ENCODE data around the gene C1QTNF3.
"Not testable (repeated sequence)": the region's sequence is repeated elsewhere in the genome, so short reads cannot be mapped to it uniquely, and the experiment has no call there.

C1QTNF3 gene, protein sequence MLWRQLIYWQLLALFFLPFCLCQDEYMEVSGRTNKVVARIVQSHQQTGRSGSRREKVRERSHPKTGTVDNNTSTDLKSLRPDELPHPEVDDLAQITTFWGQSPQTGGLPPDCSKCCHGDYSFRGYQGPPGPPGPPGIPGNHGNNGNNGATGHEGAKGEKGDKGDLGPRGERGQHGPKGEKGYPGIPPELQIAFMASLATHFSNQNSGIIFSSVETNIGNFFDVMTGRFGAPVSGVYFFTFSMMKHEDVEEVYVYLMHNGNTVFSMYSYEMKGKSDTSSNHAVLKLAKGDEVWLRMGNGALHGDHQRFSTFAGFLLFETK

GRCh38 chr5:34043099-34043876 is at the start of gene C1QTNF3:
C1QTNF3 (minus strand) TSS chr5:34043213; CDS start chr5:34043125, 88 bp downstream.
- DNase-seq: no peak

DNA sequence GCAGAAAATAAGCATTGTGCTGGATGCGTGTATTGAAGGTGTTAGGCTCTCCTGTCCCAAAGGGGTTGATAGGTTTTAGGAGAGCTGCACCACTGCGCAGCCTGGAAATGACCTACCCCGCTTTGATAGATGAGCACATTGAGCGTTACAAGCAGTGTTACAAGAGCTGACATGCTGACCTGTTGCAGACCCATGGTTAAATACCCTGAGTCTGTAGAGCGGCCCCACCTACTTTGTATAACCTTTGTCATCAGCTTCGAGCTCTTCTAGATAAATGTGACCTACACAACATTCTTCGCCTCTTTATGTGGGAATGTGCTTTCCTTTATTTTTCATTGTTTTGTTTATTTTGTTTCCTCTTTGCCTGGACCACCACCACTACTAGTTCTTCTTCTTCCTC is 48.0 kb upstream of the C1QTNF3 start:
- not testable (repeated sequence) for DNase-seq

GRCh38 chr5:34089802-34090201 is 46.8 kb upstream of the C1QTNF3 start:
- DNase-seq: not testable (repeated sequence)

DNA sequence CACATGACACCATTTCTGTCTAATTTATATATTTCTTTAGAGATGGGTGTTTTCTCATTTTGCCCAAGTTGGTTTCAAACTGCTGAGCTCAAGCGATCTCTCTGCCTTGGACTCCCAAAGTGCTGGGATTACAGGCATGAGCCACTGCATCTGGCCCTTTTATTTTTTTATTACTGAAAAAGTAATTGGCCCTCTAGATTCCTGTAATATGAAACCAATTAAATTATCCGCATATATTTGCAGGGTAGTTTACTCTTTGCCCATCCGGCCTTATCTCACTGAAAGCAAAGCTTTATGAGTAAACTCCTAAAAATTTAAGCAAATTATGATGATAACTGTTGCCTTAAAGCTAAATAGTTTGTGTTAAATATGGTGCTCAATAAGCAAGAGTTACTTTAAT is 44.7 kb upstream of the C1QTNF3 start:
- DNase-seq: not testable (repeated sequence)

GRCh38 chr5:34083898-34084297 is 40.9 kb upstream of the C1QTNF3 start:
- DNase-seq: not testable (repeated sequence)

DNA sequence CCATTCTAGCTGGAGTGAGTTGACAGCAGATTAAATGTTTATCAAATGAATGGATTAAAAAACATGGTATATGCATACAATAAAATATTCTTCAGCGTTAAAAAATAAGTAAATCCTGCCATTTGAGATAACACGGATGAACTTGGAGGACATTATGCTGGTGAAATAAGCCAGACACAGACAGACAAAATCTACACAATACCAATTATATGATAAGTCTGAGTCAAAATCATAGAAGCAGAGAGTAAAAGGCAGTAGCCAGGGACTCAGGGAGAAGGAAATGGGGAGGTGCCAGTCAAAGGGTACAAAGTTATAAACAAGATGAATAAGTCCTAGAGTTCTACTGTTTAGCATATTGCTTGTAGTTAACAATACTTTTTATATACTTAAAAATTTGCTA is 36.5 kb upstream of the C1QTNF3 start:
- DNase-seq: not testable (repeated sequence)

GRCh38 chr5:34077636-34078035 is 34.6 kb upstream of the C1QTNF3 start:
- not testable (repeated sequence) for DNase-seq

DNA sequence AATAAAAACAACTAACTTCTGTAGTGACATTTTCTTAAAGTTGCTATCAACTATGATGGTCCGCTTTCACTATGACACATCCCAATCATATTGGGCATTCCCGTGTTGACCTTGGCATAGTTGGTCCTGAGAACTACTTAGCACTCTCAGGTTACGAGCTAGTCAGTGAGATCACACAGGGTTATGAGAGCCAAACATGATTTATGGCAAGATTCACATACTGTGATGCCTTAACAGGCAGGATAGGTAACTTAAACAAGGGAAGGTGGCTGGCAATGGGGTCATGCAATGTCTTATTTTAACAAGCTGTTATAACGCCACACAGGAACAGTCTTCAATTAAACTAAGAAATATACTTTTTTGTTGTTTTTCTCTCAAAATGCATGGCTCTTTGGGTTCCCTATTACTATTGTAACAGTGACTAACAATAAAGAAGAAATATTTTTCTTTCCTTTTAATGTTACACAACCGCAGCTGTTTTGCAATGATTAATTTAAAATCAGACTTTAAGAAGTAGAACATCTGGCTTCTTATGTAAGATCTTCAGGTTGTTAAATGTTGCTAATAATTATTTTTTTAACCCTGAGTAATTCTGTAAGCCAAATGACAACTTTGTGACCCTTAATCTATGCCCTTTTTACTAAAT is 33.8 kb upstream of the C1QTNF3 start:
- not testable (repeated sequence) for DNase-seq

- not testable (repeated sequence) for DNase-seq
Observed at GRCh38 chr5:34074472-34074871, 31.5 kb upstream of the C1QTNF3 start.

- DNase-seq: not testable (repeated sequence)
Observed at GRCh38 chr5:34074071-34074470, 31.1 kb upstream of the C1QTNF3 start.

GRCh38 chr5:34070626-34071025 is 27.6 kb upstream of the C1QTNF3 start:
- not testable (repeated sequence) for DNase-seq

GRCh38 chr5:34064656-34065055 is 21.6 kb upstream of the C1QTNF3 start:
- no peak for DNase-seq

DNA sequence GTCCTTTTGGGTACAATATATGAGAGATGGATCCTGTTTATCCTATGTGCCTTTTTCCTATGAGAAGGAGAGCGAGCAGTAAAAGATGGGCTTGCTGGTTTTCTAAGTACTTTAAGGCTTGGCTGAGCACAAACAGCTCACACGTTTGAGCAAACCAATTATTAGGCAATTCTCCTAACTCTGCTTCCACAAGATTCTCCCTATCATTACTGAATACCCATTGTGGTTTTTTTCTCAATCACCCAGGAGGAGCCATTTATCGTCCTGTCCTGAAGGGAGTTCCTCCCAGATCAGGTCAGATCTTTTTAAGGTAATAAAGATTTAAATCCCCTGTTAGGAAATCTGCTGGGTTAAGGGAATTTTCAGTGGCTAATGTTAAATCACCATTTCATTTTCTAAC is 19.4 kb upstream of the C1QTNF3 start:
- DNase-seq: no peak

DNA sequence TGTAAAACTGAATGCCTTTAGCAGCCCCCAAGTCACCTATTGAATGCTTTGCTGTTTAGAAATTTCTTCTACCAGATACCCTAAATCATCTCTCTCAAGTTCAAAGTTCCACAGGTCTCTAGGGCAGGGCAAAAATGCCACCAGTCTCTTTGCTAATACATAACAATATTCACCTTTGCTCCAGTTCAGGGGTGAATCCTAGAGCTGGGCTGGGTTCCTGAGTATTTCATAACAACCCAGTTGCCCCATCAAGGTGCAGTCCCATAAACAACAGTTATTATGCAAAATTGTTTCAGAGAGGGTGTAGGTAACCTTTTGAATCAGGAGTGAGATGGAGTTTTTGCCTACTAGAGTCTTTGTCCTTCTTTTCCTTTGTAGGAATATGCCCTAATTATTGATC is 19.0 kb upstream of the C1QTNF3 start:
- DNase-seq: no peak

DNA sequence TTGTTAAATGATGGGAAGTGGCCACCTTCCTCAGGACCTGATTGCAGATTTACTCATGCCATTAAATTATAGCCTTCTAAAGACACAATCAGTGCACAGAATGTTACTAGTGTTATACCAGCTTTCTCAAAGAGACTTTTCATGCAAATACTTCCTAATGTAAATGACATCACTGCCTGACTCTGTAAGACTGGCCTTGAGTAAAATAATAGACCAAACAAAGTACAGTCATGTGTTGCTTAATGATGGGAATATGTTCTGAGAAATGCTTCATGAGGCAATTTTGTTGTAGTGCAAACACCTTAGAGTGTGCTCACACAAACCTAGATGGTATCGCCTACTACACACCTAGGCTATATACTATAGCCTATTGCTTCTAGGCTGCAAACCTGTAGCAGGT is 17.0 kb upstream of the C1QTNF3 start:
- DNase-seq: no peak

DNA sequence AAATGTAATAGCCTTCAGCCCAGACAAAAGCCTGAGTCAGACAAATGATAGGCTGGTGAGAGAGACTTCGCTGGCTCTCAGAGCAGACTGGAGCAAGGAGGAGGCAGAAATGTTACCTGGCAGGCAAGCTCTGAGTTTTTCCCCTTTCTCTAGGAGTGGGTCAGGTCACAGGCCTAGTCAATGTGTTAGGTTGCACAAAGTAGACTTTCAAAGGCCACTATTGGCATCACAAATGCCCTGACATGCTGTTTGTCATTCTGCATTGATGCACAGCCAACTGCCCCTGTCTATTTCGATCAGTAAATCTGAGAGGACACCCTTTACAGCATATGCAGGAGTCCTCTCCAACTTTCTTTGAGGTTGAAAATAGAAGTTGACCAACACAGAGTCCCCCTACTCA is 15.5 kb upstream of the C1QTNF3 start:
- DNase-seq: no peak

DNA sequence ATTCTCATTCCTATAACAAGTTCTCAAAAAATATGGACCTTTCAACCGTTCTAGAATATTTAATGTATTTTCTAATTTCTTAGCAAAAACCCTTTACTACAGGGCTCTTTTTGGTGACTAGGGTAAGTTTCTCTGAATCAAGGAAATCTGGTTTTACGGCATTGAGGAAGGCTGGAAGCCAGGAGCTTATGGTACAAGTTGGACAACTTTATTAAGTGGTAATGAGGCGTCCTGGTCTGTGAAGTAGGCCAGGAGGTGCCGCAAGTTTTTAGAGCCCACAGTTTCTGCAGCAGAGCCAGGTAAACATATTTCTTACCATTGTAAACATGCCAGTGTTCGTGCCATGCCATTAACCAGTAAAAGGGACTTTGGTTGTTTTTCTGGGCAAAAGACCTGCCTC is 14.6 kb upstream of the C1QTNF3 start:
- DNase-seq: no peak

DNA sequence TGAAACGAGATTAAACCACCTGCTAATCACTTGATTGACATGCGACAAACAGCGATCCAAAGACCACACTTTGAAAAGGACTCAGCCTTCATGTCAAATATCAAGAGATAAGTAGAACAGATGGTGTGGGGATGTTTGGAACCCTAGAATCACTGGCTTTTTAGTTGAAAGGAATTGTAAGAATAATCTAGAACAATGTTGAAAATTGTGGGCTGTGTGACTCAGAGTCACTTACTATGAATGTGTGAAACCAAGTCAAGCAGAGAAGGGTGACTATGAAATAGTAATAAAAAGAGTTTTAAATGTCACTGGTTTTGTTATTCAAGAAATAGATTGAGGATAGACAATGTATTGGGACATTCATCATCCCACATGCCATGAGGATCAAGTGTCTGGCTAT is 14.1 kb upstream of the C1QTNF3 start:
- DNase-seq: peak; percentile 37

GRCh38 chr5:34055667-34056066 is 12.7 kb upstream of the C1QTNF3 start:
- no peak for DNase-seq

- no peak for DNase-seq
Observed at GRCh38 chr5:34054400-34054729, 11.4 kb upstream of the C1QTNF3 start.

- peak; percentile 73 for DNase-seq
Observed at GRCh38 chr5:34053571-34054399, 10.8 kb upstream of the C1QTNF3 start.

GRCh38 chr5:34053133-34053532 is 10.1 kb upstream of the C1QTNF3 start:
- DNase-seq: no peak
